HG03432 (cell line): ENCODE results near the gene ENTPD8.

Experiments
- ATAC-seq: cut with Tn5 transposase; IDR thresholded peaks from one replicate; pipeline ENCODE4 v1.9.1; 2021; ENCODE audit warnings: mild to moderate bottlenecking, moderate library complexity; ENCODE audit not compliant: unreplicated experiment

ENTPD8 gene

DNA sequence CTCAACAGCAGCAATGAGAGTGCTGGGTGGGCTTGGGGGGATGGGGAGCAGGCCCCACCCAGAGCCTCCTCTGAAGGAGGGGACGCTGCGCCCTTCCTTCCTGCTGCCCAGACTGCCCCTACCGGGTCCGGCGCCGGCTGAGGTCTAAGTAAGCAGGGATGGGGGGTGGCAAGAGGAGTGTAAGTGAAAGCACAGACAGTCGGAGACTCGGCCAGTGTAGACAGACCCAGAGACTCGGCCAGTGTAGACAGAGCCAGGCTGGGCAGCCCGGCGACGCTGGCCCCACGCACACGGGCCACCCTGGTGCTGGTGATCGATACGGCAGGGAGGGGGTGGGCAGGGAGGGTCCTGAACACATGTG, 7.4 kb upstream of the ENTPD8 start:
- ATAC-seq, result no peak

DNA sequence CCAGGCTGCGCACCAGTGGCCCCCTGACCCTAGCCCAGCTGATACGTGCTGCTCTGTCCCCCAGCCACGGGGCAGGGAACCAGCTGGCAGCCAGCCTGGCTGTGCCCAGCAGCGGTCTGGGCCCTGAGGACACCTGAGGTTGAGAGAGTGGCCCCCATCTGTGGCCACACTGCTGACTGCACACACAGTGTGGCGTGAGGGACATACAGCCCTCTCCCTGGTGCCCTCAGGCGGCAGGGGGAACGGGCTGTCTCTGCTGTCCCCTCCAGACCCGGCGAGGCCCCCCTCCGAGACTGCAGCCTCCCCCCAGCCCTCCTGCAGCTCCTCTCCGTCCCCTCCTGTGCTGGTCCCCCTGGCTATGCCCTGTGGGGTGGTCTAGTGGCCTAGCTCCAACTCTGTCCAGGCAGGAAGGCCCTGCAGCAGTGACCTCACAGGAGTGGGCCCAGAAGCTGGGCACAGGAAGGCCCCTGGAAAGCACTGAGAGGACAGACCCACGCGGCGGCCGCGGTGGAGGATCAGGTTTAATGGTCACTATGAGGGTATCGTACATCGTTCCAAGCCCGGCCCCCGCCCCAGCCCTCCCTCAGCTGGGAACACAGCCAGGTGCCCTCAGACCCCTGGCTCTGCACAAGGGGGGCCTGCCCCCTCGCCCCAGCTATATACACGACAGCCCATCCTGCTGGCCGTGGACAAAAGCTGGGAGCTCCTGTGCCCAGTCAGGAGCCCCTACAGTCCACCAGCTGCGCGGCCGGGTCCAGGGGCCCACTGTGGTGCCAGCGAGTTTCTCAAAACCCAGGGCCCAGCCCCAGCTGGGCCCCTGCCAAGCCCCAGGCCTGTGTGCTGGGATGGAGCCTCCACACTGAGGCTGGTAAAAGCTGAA, 6.8 kb upstream of the ENTPD8 start:
- ATAC-seq, result no peak

DNA sequence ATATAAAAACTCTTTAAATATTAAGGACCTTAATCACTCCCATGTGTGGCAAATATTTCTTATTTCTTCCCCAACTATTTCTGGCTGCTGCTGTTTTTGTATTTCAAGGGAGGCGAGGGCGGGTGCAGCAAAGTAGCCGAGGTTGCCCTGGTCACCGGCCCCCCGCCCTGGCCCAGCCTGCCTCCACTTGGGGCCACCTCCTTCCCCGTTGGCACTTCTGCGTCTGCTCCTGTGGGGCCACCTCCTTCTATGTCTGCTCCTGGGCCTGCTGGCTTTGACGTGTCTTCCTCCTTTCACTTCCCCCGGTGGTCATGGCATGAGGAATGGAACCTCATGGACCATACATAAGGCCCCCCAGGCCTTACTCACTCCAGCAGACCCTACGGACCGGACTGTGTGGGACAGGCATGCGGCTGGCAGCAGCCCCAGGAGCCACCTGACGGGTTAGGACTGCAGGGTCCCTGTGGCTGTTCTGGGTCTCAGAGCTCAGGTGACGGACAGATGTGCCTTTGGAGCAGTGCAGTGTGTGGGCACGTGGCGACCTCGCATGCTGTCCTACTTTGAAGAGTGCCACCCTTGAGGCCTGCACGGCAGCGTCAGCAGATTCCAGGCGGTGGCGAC, 5.8 kb upstream of the ENTPD8 start:
- no peak for ATAC-seq

DNA sequence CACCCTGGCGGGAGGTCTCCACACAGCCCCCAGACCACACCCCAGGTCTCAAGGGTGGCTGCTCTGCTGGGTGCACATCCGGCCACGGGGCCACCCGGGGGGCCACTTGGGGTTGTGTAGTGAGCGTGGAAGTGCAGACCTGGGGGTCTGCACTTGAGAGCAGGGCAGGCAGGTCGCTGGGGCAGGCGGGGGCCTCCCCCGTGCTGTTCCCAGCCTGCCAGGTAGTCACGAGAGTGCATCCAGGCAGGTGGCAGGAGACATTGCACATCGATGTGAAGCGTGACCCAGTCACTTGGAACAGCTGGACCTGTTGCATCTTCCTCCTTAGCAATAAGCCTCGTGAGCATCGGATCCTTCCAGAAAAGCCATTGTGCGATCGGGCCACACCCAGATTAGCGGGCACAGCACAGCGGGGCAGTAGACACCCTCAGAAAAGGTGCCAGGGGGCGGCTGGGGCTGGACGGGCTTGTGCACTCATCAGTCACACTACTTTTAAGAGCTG, 4.8 kb upstream of the ENTPD8 start:
- no peak for ATAC-seq

GRCh38 chr9:137445275-137445807, 4.2 kb upstream of the ENTPD8 start:
- peak; percentile 59 for ATAC-seq

- no peak for ATAC-seq
Measured at GRCh38 chr9:137444106-137444790, 3.1 kb upstream of the ENTPD8 start.

DNA sequence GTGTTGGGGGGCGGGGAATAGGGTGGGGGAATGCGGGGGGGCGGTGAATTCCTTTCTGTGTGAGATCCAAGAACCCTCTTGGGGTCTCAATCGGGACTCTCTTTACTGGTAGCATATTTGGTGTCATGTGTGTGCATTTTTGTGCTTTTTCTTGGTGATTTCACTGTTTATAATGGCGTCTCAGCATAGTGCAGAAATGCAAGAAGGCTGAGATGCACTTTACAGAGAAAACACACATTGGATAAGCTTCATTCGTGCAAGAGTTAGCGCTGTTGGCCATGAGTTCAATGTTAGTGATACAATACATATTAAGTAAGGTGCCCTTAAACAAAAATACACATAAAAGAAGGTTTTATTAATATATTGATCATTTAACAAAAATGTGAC, 771 bp upstream of the ENTPD8 start:
- no peak for ATAC-seq

- ATAC-seq, result no peak
Measured at GRCh38 chr9:137439158-137439714, 1.9 kb downstream of the ENTPD8 start.

DNA sequence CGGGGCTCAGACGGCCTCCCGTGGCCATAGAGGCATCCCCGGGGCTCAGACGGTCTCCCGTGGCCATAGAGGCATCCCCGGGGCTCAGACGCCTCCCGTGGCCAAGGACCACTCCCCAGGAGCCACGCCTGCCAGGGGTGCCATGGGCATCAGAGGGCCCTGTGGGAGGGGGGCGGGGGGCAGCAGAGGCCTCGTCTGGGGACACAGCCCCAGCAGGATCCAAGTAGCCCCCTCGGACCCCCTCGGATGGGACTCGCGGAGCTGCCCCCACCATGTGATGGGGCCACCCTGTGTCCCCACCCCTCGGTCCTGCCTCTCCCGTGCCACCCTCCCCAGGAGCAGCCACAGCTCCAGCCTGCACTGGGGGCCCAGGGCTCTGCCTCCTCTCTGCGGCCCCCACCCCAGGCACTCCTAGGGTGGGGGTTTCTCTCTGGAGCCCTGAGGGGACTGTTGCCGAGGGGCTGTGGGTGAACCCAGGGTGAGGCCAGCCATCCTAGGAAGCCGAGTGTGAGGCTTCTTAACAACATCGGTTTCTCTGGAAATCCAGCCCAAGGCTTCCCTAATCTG, 2.5 kb downstream of the ENTPD8 start:
- ATAC-seq, result no peak

GRCh38 chr9:137437691-137438590, 3.2 kb downstream of the ENTPD8 start:
- no peak for ATAC-seq

DNA sequence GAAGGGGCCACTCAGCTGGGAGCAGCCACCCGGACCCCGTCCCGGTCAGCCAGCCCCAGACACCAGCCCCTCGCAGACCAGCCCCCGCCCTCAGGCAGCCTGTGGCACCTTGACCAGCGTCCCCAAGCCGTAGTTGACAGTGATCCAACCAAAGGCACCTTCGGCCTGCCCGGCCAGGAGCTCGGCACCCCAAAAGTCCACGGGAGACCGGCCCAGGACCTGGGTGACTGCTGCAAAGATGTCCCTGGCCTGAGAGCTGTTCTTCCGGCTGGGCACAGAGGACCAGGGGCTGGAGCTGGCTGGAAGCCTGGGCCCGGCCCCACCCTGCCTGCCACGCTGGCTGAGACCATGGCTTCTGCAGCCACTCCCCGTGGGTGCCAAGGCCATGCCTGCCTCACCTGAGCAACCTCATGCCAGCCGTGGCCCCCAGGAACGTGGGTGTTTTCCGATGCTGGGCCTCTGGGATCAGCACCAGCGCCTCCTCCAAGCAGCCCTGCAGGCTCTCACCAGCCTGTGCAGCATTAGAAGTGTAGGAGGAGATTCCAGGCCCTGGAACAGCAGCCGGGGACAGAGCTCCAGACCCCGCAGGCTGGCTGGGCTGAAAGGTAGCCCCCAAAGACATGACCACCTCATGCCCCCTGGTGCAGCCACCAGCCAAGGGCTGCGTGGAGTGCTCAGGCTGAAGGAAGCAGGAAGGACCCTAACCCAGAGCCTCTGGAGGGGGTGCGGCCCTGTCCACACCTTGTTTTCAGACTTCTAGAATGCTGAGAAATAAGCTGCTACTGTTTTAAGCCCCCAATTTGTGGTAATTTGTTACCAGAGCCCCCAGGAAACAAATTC, 4.2 kb downstream of the ENTPD8 start:
- no peak for ATAC-seq

- ATAC-seq, result no peak
Measured at GRCh38 chr9:137435980-137436760, 5.0 kb downstream of the ENTPD8 start.

DNA sequence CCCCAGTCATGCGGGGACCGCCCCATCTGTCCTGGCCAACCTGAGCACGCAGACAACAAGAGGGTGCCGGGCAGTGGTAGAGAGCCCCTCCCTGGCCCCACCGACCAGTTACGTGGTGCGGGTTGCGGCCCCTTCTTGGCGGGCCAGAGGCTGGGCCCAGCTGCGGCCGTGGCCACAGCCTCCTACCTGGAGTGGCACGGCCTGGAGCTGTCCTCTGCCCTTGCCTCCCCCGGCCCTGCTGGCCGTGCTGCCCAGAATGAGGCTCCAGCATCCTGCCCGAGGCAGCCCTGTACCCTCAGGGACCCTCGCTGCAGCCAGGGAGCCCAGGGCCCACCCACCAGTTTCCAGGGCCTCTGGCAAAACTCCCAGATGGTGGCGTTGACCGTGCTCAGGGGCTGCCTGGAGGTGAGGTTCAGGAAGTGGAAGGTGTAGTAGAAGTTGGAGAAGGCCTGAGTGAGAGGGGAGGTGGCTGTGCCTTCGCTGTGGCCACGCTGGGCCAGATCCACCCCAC, 5.7 kb downstream of the ENTPD8 start:
- ATAC-seq, result no peak

DNA sequence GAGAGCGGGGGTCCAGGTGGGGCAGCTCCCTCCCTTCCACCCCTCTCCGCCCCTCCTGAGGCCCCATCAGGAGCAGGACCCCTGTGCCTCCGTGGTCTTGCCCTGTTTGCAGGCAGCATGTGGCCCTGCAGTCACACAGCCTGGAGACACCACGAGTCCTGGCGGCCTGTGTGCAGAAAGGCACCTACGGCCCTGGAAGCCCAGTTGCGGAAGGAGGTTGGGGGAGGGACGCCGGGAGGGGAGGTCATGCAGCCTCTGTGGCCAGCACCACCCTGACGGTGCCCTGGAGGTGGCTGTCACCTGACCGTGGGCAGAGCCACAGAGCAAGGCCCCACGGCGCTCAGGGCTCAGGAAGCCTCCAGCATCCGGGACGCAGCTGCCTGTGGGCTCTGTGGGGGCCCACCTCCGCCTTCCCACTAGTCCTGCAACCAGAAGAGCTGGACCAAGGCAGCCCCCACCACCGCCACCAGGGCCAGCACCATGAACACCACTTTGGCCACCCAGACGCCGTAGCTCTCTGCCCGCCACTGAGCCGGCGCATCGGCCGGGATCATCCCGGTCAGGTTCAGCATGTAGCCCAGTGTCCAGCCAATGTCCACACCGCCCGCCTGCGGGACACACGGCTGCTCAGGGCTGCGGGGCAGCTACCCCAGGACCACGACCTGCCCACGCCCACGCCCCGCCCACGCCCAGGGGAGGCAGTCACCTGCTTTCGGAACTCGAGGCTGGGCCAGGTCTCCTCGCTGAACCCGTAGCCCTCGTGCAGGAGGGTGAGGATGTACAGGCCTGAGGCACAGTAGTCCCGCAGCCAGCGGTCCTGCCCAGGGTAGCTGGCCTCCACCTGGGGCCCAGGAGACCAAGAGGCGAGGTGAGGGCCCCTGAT, 6.4 kb downstream of the ENTPD8 start:
- ATAC-seq, result no peak

GRCh38 chr9:137433916-137434431, 7.2 kb downstream of the ENTPD8 start:
- ATAC-seq, result no peak

- no peak for ATAC-seq
Measured at GRCh38 chr9:137433349-137433915, 7.7 kb downstream of the ENTPD8 start.
